HepG2 (cell line): ENCODE measurements around the gene TSGA10IP. TPM values are rescaled to one million over a fixed set of nuclear protein-coding genes. Genes with fewer than 3 reads are reported as not detected.

Experiments
- AHR ChIP-seq: IDR thresholded peaks from 2 replicates; pipeline ENCODE4 v1.6.1; 2018; ENCODE audit warnings: missing genetic modification reagents, missing compliant biosample characterization
- ATF1 ChIP-seq: IDR thresholded peaks from 2 replicates; pipeline ENCODE4 v1.6.1; 2016; ENCODE audit warnings: mild to moderate bottlenecking, control low read depth
- CCAR2 ChIP-seq: fragments of 200-400 bp; formaldehyde crosslinking; optimal IDR thresholded peaks from 2 replicates; pipeline ENCODE3; 2018; ENCODE audit warnings: low read depth, mild to moderate bottlenecking, low read length, moderate library complexity
- ELF1 ChIP-seq: sonication (generic); formaldehyde crosslinking; IDR thresholded peaks from 2 replicates; pipeline ENCODE4 v1.4.0; 2020; ENCODE audit warnings: missing genetic modification reagents
- FOSL2 ChIP-seq: sonication (generic); formaldehyde crosslinking; IDR thresholded peaks from 2 replicates; pipeline ENCODE4 v1.4.0; 2020; ENCODE audit warnings: missing genetic modification reagents
- FOXA3 ChIP-seq: IDR thresholded peaks from 2 replicates; pipeline ENCODE4 v1.6.1; 2016; ENCODE audit warnings: missing genetic modification reagents, missing compliant biosample characterization
- FOXK1 ChIP-seq: sonication (generic); formaldehyde crosslinking; IDR thresholded peaks from 2 replicates; pipeline ENCODE4 v1.4.0; 2020; ENCODE audit warnings: low read depth, missing genetic modification reagents, borderline replicate concordance
- FOXK2 ChIP-seq: fragments of 450-650 bp; IDR thresholded peaks from 2 replicates; pipeline ENCODE4 v1.6.1; 2016
- FOXO1 ChIP-seq: sonication (generic); formaldehyde crosslinking; IDR thresholded peaks from 2 replicates; pipeline ENCODE4 v1.4.0; 2020; ENCODE audit warnings: missing genetic modification reagents
- GATA4 ChIP-seq: sonication (generic); IDR thresholded peaks from 2 replicates; pipeline ENCODE4 v1.6.1; 2016; ENCODE audit warnings: antibody characterized with exemption, low read depth, borderline replicate concordance
- GTF3A ChIP-seq: sonication (generic); formaldehyde crosslinking; conservative IDR thresholded peaks from 2 replicates; pipeline ENCODE4 v1.4.0; 2020; ENCODE audit warnings: mild to moderate bottlenecking, missing genetic modification reagents
- HIVEP1 ChIP-seq: sonication (generic); formaldehyde crosslinking; IDR thresholded peaks from 2 replicates; pipeline ENCODE4 v1.4.0; 2020; ENCODE audit warnings: mild to moderate bottlenecking, missing genetic modification reagents
- HNRNPL ChIP-seq: fragments of 200-400 bp; formaldehyde crosslinking; IDR thresholded peaks from 2 replicates; pipeline ENCODE4 v1.6.1; 2017; ENCODE audit warnings: mild to moderate bottlenecking, low read depth, low read length
- MAFG ChIP-seq: sonication (generic); formaldehyde crosslinking; IDR thresholded peaks from 2 replicates; pipeline ENCODE4 v1.5.1; 2020; ENCODE audit warnings: mild to moderate bottlenecking, missing genetic modification reagents
- MED8 ChIP-seq: sonication (generic); formaldehyde crosslinking; IDR thresholded peaks from 2 replicates; pipeline ENCODE4 v1.8.1; 2023; ENCODE audit warnings: mild to moderate bottlenecking, missing genetic modification reagents; ENCODE audit not compliant: insufficient replicate concordance
- NR3C1 ChIP-seq: sonication (generic); formaldehyde crosslinking; IDR thresholded peaks from 2 replicates; pipeline ENCODE4 v1.4.0; 2020; ENCODE audit warnings: missing genetic modification reagents
- PCBP1 ChIP-seq: fragments of 200-400 bp; formaldehyde crosslinking; IDR thresholded peaks from 2 replicates; pipeline ENCODE4 v1.6.1; 2017; ENCODE audit warnings: mild to moderate bottlenecking, low read depth, low read length, borderline replicate concordance
- PTBP1 ChIP-seq: fragments of 200-400 bp; formaldehyde crosslinking; IDR thresholded peaks from 2 replicates; pipeline ENCODE4 v1.6.1; 2018; ENCODE audit warnings: low read length, low read depth; ENCODE audit not compliant: poor library complexity, severe bottlenecking
- RCOR2 ChIP-seq: IDR thresholded peaks from 2 replicates; pipeline ENCODE4 v1.6.1; 2016; ENCODE audit warnings: missing biosample characterization, missing genetic modification reagents
- SAFB2 ChIP-seq: sonication (generic); formaldehyde crosslinking; IDR thresholded peaks from 2 replicates; pipeline ENCODE4 v1.5.1; 2020; ENCODE audit warnings: missing genetic modification reagents, low read depth, mild to moderate bottlenecking, borderline replicate concordance
- SP1 ChIP-seq, 2 experiments: fragments of 450-650 bp in 1 of 2; sonication (generic) in 1 of 2; formaldehyde crosslinking in 1 of 2; IDR thresholded peaks; 2 replicates each; pipeline versions ENCODE4 v1.4.0 to v1.6.1; 2016 to 2020; ENCODE audit warnings: missing genetic modification reagents in 1 of 2
- TOE1 ChIP-seq: sonication (generic); formaldehyde crosslinking; IDR thresholded peaks from 2 replicates; pipeline ENCODE4 v1.4.0; 2020; ENCODE audit warnings: mild to moderate bottlenecking, missing genetic modification reagents
- WIZ ChIP-seq: sonication (generic); formaldehyde crosslinking; IDR thresholded peaks from 2 replicates; pipeline ENCODE4 v1.5.1; 2020; ENCODE audit warnings: mild to moderate bottlenecking, missing genetic modification reagents
- ZNF160 ChIP-seq: sonication (generic); formaldehyde crosslinking; IDR thresholded peaks from 2 replicates; pipeline ENCODE4 v1.8.0; 2022; ENCODE audit warnings: mild to moderate bottlenecking, inconsistent platforms, missing genetic modification reagents
- ZNF256 ChIP-seq: sonication (generic); formaldehyde crosslinking; conservative IDR thresholded peaks from 2 replicates; pipeline ENCODE4 v1.4.0; 2020; ENCODE audit warnings: missing genetic modification reagents
- ZNF292 ChIP-seq: sonication (generic); formaldehyde crosslinking; IDR thresholded peaks from 2 replicates; pipeline ENCODE4 v1.8.1; 2022; ENCODE audit warnings: mild to moderate bottlenecking, low read depth, missing genetic modification reagents, borderline replicate concordance
- ZNF543 ChIP-seq: sonication (generic); formaldehyde crosslinking; IDR thresholded peaks from 2 replicates; pipeline ENCODE4 v1.4.0; 2020; ENCODE audit warnings: mild to moderate bottlenecking, missing genetic modification reagents
- ZNF619 ChIP-seq: sonication (generic); formaldehyde crosslinking; IDR thresholded peaks from 2 replicates; pipeline ENCODE4 v1.4.0; 2020; ENCODE audit warnings: mild to moderate bottlenecking, missing genetic modification reagents
- ZNF746 ChIP-seq: sonication (generic); formaldehyde crosslinking; IDR thresholded peaks from 2 replicates; pipeline ENCODE4 v1.8.0; 2022; ENCODE audit warnings: mild to moderate bottlenecking, missing genetic modification reagents
- ZNF850 ChIP-seq: sonication (generic); formaldehyde crosslinking; conservative IDR thresholded peaks from 2 replicates; pipeline ENCODE4 v1.9.0; 2021; ENCODE audit warnings: mild to moderate bottlenecking, missing genetic modification reagents
- polyA plus RNA-seq, 8 experiments: library from polyadenylated mRNA; depleted of rRNA in 3 of 8; stranded (reverse) in 7 of 8; unstranded in 1 of 8; fragments of >200 nt; fragmentation: Illumina TruSeq in 4 of 8; extraction: Trizol in 4 of 8; gene quantifications; 2 replicates each; pipeline versions ENCODE4 v1.2.1 to v1.2.3, GENCODE V29; 2011 to 2016; ENCODE audit warnings: low read depth in 4 of 8, missing spikeins in 1 of 8, mixed read lengths in 1 of 8; ENCODE audit not compliant: insufficient read depth in 1 of 8
- total RNA-seq, 5 experiments: library from RNA; depleted of rRNA; stranded (reverse); fragments of >200 nt; fragmentation: Illumina TruSeq; extraction: Trizol; gene quantifications; 2 replicates each; pipeline ENCODE4 v1.2.3, GENCODE V29; 2016; ENCODE audit warnings: low read depth in 1 of 5
- TF ChIP-seq, protein P1 (sequence below): IDR thresholded peaks from 2 replicates; pipeline ENCODE4 v1.6.1; 2016; ENCODE audit warnings: missing compliant biosample characterization, missing genetic modification reagents, borderline replicate concordance

TSGA10IP gene
- total and polyA plus RNA-seq, 2 of the 13 experiments (the other 11 are each of a cell fraction or from before 2014, with no cell fraction given): not detected

DNA sequence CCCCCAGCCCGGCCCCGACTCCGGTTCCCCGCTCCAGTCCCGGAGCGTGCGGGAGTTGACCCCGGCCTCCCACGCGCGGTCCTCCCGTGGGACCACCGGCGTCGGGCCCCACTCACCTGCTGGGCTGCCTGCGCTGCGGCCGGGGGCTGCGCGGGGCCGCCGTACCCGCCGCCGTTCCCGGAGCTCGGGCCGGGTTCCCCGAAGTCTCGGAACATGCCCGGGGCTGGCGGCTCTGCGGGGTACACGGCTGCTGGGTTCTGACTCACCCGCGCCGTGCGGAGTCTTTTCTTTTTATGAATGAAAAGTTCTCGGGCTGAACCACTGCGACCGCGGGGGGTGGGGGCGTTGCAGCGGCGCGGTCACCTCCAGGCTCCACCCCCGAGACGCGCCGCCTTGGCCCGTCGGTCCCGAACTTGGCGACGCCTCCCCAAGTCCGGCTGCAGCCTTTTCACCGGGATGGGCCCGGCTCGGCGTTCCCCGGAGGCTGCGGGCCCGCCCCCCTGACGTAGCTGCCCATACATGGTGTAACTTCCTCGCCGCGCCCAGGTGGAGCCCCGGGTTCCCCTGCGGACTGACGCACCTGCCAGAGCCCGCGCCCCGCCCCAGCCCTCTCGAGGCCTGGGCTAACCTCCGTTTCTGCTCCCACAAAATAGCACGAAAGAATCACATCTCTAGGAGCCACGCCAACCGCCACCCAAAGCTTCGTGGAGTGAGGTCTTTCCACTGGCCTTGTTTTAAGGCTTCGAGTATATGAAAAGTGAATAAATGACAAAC, 45.0 kb upstream of the TSGA10IP start, which contains the start of gene FOSL1 (continued):
- TF ChIP-seq NR3C1 (no peak), FOXA3 (0 out of 2 replicates have a peak, but pooled peaks have one; percentile 8), PCBP1 (peak; percentile 33; the same call in 1 of the 2 replicates), FOXK2 (peak; percentile 23; the same call in 1 of the 2 replicates), PTBP1 (no peak), HNRNPL (no peak), HIVEP1 (CRISPR knock-in tag) (peak; percentile 100), ZNF850 (CRISPR knock-in tag) (no peak), MED8 (CRISPR knock-in tag) (no peak), CCAR2 (no peak), GTF3A (no peak), ZNF746 (CRISPR knock-in tag) (peak; percentile 38; the same call in 1 of the 2 replicates), FOSL2 (CRISPR knock-in tag) (peak; percentile 83), GATA4 (no peak), WIZ (no peak), ATF1 (peak; percentile 73), ZNF160 (CRISPR knock-in tag) (0 out of 2 replicates have a peak, but pooled peaks have one; percentile 20), RCOR2 (CRISPR knock-in tag) (no peak), ZNF543 (no peak), ZNF619 (no peak), FOXO1 (CRISPR knock-in tag) (no peak), ZNF292 (CRISPR knock-in tag) (no peak), TOE1 (no peak), MAFG (CRISPR knock-in tag) (0 out of 2 replicates have a peak, but pooled peaks have one; percentile 17), ELF1 (CRISPR knock-in tag) (peak; percentile 20; the same call in 1 of the 2 replicates), FOXK1 (0 out of 2 replicates have a peak, but pooled peaks have one; percentile 33), SAFB2 (CRISPR knock-in tag) (no peak), AHR (CRISPR knock-in tag) (no peak), SP1 (IDR thresholded peaks at IDR 0.05) (no peak), SP1 (CRISPR knock-in tag; IDR thresholded peaks at IDR 0.05) (peak; percentile 88), ZNF256 (no peak)
- TF ChIP-seq, protein P1, sequence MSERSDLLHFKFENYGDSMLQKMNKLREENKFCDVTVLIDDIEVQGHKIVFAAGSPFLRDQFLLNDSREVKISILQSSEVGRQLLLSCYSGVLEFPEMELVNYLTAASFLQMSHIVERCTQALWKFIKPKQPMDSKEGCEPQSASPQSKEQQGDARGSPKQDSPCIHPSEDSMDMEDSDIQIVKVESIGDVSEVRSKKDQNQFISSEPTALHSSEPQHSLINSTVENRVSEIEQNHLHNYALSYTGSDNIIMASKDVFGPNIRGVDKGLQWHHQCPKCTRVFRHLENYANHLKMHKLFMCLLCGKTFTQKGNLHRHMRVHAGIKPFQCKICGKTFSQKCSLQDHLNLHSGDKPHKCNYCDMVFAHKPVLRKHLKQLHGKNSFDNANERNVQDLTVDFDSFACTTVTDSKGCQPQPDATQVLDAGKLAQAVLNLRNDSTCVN (CRISPR knock-in tag): 0 out of 2 replicates have a peak, but pooled peaks have one; percentile 37
